Kidney glomerular epithelial cell (primary cell): Measurements from ENCODE around the gene CELF5.
"Not testable (repeated sequence)": the region's sequence is repeated elsewhere in the genome, so short reads cannot be mapped to it uniquely, and the experiment has no call there.

Experiments used
- DNase-seq: peaks from one replicate; lab custom pipeline; 2025; lab: John Stamatoyannopoulos, UW

CELF5 gene

DNA sequence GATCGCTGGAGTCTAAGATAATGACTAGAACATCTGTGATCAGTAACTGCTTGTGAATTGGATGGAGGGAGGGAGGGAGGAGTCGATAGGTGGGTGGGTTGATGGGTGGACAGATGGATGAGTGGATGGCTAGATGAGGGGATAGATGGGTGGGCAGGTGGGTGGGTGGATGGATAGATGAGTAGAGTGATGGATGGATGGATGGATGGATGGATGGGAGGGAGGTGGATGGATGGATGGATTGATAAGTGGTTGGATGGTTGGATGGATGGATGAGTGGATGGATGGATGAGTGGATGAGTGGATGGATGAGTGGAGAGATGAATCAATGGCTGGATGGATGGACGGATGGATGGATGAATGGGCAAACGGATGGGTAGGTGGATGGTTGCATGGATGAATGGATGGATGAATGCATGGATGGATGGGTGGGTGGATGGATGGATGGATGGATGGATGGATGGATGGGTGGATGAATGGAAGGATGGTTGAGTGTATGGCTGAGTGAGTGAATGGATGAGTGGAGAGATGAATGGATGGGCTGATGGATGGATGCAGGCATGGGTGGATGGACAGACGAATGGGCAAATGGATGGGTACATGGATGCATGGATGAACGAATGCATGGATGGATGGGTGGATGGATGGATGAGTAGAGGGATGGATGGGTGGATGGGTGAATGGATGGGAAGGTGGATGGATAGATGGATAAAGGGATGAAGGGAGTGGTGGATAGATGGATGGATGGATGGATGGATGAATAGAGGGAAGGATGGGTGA is 97.9 kb downstream of the CELF5 start:
- no peak for DNase-seq

DNA sequence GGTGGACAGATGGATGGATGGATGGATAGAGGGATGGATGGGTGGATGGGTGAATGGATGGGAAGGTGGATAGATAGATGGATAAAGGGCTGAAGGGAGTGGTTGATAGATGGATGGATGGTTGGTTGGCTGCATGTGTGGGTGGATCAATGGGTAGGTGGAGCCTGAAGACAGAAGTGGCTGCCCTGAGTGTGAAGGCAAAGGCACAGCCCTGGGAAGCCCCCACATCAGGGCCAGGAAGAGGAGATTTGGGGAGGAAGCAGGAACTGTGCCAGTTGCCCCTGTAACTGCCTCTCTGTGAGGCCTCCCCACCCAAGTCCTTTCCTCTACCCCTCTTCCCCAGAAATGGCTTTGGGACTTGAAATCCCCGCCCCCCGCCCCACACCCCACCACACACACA is 98.6 kb downstream of the CELF5 start:
- no peak for DNase-seq

DNA sequence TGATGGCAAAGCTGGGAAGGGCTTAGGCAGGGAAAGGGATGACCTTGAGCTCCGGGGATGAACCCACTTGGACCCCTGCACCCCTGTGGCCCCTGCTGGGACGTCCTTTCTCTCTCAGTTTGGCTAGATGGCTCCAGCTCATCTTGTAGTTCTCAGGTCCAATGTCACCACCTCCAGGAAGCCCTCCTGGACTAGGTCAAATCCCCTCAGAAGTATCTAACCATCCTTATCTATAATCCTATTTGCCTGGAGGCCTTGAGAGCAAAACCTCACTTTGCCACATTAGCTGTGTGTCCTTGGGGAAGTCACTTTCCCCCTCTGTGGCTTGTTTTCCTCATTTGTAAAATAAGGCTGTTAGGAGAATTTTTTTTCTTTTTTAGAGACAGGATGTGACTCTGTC is 99.2 kb downstream of the CELF5 start:
- DNase-seq = no peak

DNA sequence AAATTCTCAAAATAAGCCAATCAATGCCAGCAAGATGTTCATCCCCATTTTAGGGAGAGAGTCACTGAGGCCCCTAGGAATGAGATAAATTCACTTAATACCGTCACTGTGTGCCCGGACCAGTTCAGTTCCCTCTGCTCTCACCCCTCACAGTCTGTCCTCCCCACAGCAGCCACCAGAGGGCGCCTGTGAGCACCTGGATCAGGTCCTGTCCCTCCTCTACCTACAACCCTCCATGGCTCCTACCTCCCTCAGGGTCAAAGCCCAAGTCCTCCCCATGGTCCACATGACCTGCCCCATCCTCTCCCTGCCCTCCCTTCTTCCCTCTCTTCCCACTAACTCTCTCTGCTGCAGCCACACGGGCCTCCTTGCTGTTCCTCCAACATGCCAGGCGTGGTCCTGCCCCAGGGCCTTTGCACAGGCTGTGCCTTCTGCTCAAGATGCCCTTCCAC is 100.0 kb downstream of the CELF5 start:
- no peak for DNase-seq

DNA sequence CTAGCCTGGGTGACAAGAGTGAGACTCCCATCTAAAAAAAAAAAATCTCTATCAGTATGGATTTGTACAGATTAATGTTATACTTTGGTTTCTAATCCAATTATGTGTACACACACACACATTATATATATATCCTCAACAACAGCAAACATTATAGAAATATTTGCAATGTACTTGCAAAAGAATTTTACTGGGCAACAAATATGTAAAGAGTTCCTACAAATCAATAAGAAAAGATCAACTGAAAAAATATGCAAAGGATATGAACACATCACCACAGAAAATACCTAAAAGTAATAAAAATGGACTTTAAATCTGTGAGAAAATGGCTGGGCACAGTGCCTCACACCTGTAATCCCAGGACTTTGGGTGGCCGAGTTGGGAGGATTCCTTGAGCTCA is 101.0 kb downstream of the CELF5 start:
- DNase-seq = no peak

GRCh38 chr19:3328743-3329142 is 104.3 kb downstream of the CELF5 start:
- DNase-seq = no peak

- DNase-seq = no peak
These were observed 105.6 kb downstream of the CELF5 start for GRCh38 chr19:3330047-3330446.

GRCh38 chr19:3332232-3332631 is 107.8 kb downstream of the CELF5 start:
- DNase-seq = not testable (repeated sequence)

DNA sequence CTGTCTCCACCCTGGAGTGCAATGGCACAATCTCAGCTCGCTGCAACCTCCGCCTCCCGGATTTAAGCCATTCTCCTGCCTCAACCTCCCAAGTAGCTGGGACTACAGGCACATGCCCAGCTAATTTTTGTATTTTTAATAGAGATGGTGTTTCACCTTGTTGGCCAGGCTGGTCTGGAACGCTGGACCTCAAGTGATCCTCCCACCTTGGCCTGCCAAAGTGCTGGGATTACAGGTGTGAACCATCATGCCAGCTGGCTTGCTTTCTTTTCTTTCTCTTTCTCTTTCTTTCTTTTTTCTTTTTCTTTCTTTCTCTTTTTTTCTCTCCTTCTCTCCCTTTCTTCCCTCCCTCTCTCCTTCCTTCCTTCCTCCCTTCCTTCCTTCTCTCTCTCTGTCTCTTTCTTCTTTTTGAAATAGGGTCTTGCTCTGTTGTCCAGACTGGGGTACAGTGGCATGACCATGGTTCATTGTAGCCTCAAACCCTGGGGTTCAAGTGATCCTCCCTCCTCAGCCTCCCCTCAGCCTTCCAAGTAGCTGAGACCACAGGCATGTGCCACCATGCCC is 108.6 kb downstream of the CELF5 start:
- DNase-seq = no peak

DNA sequence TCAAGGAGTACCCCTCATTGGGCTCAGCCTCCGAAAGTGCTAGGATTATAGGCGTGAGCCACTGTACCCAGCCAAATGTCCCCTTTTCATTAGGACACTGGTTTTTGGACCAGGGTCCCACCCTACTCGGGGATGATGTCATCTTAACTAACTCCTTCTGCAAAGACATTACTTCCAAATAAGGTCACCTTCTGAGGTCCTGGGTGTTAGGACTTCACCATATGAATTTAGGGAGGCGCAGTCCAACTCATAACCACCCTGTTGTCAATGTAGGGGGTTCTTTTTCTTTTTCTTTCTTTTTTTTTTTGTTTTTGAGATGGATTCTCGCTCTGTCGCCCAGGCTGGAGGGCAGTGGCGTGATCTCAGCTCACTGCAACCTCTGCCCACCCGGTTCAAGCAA is 109.2 kb downstream of the CELF5 start:
- no peak for DNase-seq

DNA sequence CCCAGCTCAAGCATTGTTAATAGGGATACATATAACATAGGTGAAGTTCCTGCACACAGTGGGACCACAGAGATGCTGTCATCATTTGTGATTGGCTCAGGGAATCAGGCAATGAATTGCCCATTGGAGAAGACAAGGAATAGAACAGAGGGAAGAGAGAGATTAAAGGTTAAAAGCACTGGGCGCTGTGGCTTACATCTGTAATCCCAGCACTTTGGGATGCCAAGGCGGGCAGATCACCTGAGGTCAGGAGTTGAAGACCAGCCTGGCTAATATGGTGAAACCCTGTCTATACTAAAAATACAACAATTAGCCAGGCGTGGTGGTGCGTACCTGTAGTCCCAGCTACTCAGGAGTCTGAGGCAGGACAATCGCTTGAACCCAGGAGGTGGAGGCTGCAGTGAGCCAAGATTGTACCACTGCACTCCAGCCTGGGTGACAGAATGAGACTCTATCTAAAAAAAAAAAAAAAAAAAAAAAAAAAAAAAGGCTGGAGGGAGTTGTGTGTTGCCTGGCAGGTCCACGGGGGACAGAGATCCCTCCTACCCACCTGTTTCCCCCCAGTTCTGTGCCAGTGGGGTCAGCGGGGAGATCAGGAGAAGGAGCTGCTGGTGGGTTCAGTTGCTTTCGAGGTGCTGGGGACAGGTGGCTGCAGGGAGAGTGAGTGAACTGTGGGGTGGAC is 110.4 kb downstream of the CELF5 start:
- DNase-seq = not testable (repeated sequence)

- no peak for DNase-seq
These were observed 111.2 kb downstream of the CELF5 start for GRCh38 chr19:3335431-3336350.

DNA sequence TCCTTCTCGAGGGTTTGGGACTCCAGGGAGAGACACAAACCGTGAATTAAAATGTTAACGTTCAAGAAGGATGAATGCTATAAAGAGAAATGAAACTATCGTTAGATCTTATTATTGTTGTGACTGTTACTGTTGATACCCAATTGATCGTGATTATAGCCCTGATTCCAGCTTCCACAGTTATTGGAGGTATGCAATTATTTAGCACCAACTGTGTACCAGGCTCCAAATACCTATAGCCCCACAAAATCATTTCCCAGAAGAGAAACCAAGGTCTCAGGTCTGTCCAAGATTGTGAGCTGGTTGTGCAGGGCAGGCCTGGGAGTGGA is 111.9 kb downstream of the CELF5 start:
- no peak for DNase-seq

- peak; percentile 68 for DNase-seq
These were observed 112.4 kb downstream of the CELF5 start for GRCh38 chr19:3336680-3337523.

DNA sequence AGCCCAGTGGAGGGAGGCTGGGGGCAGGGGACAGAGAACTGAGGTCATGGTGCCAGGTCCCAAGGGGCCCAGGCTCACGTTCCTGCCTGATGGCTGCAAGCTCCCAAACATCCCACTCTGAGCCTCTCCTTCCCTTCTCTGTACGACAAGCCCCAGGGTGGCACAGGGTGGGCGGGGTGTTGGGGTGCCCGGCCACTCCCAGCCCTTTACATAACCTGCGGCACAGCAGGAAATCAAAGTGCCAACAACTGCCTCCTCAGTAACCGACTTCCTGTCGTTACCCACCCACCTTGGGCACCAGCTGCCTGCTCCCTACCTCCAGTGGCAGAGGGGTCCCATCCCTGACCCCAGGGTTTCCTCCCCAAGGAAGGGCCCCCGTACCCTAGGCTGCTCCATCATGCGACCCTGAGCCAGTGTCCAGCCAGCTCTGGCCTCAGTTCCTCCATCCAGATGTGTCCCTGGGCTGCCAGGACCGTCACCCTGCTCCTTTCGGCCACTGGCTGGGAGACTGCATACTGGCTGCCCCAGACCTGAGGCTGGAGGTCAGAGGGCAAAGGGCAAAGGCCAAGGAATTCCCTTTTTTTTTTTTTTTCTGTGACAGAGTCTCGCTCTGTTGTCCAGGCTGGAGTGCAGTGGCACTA is 114.2 kb downstream of the CELF5 start:
- DNase-seq = no peak

- DNase-seq = no peak
These were observed 115.9 kb downstream of the CELF5 start for GRCh38 chr19:3340340-3340739.

DNA sequence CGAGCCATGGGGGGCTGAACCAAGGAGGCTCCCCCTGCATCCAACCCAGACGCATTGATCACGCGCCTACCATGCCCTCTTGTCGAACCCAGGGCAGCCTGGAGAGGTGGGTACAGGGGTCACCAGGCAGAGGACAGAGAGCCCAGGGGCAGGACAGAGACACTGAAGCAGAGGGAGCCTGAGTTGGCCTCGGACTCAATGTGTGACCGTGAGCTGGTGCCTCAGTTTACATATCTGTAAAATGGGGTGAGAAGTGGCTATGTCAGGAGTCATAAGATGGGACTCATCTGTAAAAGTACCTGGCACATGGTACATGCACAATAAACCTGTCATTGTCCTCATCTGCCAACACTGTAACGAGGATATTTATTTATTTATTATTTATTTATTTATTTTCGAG is 117.8 kb downstream of the CELF5 start:
- no peak for DNase-seq

DNA sequence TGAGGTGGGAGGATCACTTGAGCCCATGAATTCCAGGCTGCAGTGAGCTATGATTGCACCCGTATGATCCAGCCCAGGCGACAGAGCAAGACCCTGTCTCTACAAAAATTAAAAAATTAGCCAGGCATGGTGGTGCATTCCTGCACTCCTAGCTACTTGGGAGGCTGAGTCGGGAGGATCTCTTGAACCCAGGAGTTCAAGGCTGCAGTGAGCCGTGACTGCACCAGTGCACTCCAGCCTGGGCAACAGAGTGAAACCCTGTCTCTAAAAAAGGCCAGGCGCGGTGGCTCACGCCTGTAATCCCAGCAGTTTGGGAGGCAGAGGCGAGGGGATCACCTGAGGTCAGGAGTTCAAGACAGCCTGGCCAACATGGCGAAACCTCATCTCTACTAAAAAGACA is 118.5 kb downstream of the CELF5 start:
- not testable (repeated sequence) for DNase-seq

DNA sequence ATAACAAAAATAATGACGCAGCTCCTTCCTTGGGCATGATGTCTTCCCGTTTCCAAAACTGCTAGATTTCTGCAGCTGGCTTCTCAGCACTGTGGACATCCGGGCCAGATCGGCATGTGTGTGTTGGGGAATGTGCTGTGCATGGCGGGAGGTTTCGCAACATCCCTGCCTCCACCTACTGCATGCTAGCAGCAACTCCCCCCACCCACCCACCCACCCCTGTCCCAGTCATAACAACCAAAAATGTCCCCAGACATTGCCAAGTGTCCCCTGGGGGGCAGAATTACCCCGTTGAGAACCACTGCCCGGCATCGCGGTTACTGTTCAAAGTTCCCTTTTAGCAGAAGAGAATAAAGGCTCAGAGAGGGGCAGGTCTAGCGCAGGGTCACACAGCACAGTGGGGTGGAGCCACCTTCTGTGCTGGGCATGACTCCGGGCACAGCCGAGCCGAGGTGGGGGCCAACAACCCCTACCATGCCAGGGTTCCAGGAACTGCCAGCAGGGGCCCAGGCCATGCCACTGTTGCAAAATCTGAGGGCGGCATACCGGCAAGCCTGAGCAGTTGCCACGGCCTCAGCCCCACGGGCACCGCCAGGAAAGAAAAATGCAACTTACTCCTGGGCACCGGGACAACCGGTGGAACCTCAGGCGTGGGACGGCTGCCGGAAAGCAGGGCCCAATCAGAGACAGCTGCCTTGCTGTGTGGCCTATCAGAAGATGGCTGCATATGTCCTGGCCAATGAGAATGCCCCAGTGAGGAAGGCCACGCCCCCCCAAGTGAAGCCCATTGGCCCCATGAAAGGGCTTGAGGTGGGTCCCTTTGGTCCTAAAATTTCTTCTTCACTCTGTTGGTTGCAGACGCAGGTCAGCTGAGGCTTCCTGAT is 119.4 kb downstream of the CELF5 start:
- DNase-seq = no peak
